ENCODE results near the gene SMG9. TPM values are rescaled to one million over a fixed set of nuclear protein-coding genes. Genes with fewer than 3 reads are reported as not detected.
A peak's percentile ranks its signal among the peaks of the same experiment; 100 is the strongest.

The SMG9 gene
- total RNA-seq, 1 donor from 2014 or later = 35.0 TPM

GRCh38 chr19:43699506-43700394, 55.0 kb downstream of the SMG9 start:
- H3K36me3 Mint-ChIP-seq (ENCODE audit: low read depth, unreplicated experiment) = peaks cover 2% of the 10 kb centered on the region

GRCh38 chr19:43697295-43697694, 57.5 kb downstream of the SMG9 start:
- Histone ChIP-seq H3K9ac (ENCODE audit: low read length) (no peak overlapping the region), H3K27ac (ENCODE audit: low read depth, low read length) (no peak overlapping the region), H3K79me2 (ENCODE audit: insufficient read depth, low read length) (no peaks in the 10 kb centered on the region), H2AFZ (ENCODE audit: low read depth, low read length) (no peak overlapping the region), H4K20me1 (ENCODE audit: insufficient read depth, low read length) (no peaks in the 10 kb centered on the region), H3K4me2 (ENCODE audit: low read length) (no peak overlapping the region), H3K4me3 (ENCODE audit: insufficient read depth, low read depth, low read length) (no peak overlapping the region), H3K9me3 (ENCODE audit: insufficient read depth, low read depth, low read length) (peaks cover 10% of the 10 kb centered on the region), H3K4me1 (ENCODE audit: insufficient read depth, low read length) (peaks cover 19% of the 10 kb centered on the region), H3K36me3 (ENCODE audit: insufficient read depth, low read length) (no peaks in the 10 kb centered on the region), H3K27me3 (ENCODE audit: insufficient read depth, low read length) (peaks cover 7% of the 10 kb centered on the region)
- H3K4me3 Mint-ChIP-seq (ENCODE audit: unreplicated experiment) = no peak overlapping the region
- TF ChIP-seq, protein P1, sequence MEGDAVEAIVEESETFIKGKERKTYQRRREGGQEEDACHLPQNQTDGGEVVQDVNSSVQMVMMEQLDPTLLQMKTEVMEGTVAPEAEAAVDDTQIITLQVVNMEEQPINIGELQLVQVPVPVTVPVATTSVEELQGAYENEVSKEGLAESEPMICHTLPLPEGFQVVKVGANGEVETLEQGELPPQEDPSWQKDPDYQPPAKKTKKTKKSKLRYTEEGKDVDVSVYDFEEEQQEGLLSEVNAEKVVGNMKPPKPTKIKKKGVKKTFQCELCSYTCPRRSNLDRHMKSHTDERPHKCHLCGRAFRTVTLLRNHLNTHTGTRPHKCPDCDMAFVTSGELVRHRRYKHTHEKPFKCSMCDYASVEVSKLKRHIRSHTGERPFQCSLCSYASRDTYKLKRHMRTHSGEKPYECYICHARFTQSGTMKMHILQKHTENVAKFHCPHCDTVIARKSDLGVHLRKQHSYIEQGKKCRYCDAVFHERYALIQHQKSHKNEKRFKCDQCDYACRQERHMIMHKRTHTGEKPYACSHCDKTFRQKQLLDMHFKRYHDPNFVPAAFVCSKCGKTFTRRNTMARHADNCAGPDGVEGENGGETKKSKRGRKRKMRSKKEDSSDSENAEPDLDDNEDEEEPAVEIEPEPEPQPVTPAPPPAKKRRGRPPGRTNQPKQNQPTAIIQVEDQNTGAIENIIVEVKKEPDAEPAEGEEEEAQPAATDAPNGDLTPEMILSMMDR (IDR thresholded peaks at IDR 0.05; ENCODE audit: insufficient read depth, low read depth, low read length) = no peak
- no peak for TF ChIP-seq EZH2 (IDR thresholded peaks at IDR 0.05; ENCODE audit: insufficient read depth, low read length)
- H3K9me3 Mint-ChIP-seq (ENCODE audit: unreplicated experiment) = peaks cover 9% of the 10 kb centered on the region
- DNase-seq (ENCODE audit: low read depth) (no peak), FAIRE-seq (no peak)
- H3K36me3 Mint-ChIP-seq (ENCODE audit: low read depth, unreplicated experiment) = peaks cover 4% of the 10 kb centered on the region
- H3K4me1 Mint-ChIP-seq (ENCODE audit: low read depth, unreplicated experiment) = peaks cover 4% of the 10 kb centered on the region
- H3K27ac Mint-ChIP-seq (ENCODE audit: unreplicated experiment) = no peak overlapping the region
- peaks cover 41% of the 10 kb centered on the region for H3K27me3 Mint-ChIP-seq (ENCODE audit: low read depth, unreplicated experiment)

More at GRCh38 chr19:43699506-43700394, 55.0 kb downstream of the SMG9 start:
- Histone ChIP-seq H3K4me3 (ENCODE audit: insufficient read depth, low read depth, low read length) (no peak overlapping the region), H3K36me3 (ENCODE audit: insufficient read depth, low read length) (no peaks in the 10 kb centered on the region), H3K27ac (ENCODE audit: low read depth, low read length) (peak overlapping the region; percentile 87), H2AFZ (ENCODE audit: low read depth, low read length) (peak overlapping the region; percentile 89), H4K20me1 (ENCODE audit: insufficient read depth, low read length) (no peaks in the 10 kb centered on the region), H3K9me3 (ENCODE audit: insufficient read depth, low read depth, low read length) (peaks cover 7% of the 10 kb centered on the region), H3K4me2 (ENCODE audit: low read length) (peak overlapping the region; percentile 79), H3K27me3 (ENCODE audit: insufficient read depth, low read length) (peaks cover 3% of the 10 kb centered on the region), H3K79me2 (ENCODE audit: insufficient read depth, low read length) (no peaks in the 10 kb centered on the region), H3K4me1 (ENCODE audit: insufficient read depth, low read length) (peaks cover 19% of the 10 kb centered on the region), H3K9ac (ENCODE audit: low read length) (peak overlapping the region; percentile 76)
- DNase-seq (ENCODE audit: low read depth) (peak; percentile 43), FAIRE-seq (no peak)
- Mint-ChIP-seq H3K27ac (ENCODE audit: unreplicated experiment) (peak overlapping the region; percentile 34), H3K4me3 (ENCODE audit: unreplicated experiment) (no peak overlapping the region), H3K9me3 (ENCODE audit: unreplicated experiment) (peaks cover 3% of the 10 kb centered on the region), H3K4me1 (ENCODE audit: low read depth, unreplicated experiment) (peaks cover 7% of the 10 kb centered on the region), H3K27me3 (ENCODE audit: low read depth, unreplicated experiment) (peaks cover 41% of the 10 kb centered on the region)
- no peak for TF ChIP-seq EZH2 (IDR thresholded peaks at IDR 0.05; ENCODE audit: insufficient read depth, low read length)
- TF ChIP-seq, protein P1 (IDR thresholded peaks at IDR 0.05; ENCODE audit: insufficient read depth, low read depth, low read length) = no peak

Measured in astrocyte (in vitro differentiated cells and primary cell).